HG03460 (cell line): ENCODE results near the gene KIF26B.

Experiments
- ATAC-seq: cut with Tn5 transposase; IDR thresholded peaks from one replicate; pipeline ENCODE4 v1.9.1; 2021; ENCODE audit not compliant: unreplicated experiment

The KIF26B gene

DNA sequence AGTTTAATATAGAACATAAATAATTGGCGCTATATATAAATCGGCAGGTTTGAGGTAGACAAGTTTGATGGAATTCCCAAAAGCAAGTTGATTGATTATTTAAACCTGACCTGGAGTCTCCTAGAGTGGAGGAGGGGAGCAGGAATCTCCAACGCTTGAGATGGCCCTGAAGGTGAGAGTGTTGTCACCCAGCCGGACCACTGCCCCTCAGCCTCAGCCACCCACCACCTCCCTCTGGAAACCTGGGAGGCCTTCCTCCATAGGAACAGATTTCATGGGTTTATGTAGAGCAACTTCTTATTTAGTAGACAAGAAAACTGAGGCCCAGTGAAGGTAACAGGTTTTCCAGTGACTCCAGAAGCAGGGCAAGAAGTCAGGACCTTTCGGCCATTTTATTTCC lies 389.5 kb downstream of the KIF26B start:
- ATAC-seq: no peak

- no peak for ATAC-seq
Measured at GRCh38 chr1:245546875-245547274, 392.1 kb downstream of the KIF26B start.

DNA sequence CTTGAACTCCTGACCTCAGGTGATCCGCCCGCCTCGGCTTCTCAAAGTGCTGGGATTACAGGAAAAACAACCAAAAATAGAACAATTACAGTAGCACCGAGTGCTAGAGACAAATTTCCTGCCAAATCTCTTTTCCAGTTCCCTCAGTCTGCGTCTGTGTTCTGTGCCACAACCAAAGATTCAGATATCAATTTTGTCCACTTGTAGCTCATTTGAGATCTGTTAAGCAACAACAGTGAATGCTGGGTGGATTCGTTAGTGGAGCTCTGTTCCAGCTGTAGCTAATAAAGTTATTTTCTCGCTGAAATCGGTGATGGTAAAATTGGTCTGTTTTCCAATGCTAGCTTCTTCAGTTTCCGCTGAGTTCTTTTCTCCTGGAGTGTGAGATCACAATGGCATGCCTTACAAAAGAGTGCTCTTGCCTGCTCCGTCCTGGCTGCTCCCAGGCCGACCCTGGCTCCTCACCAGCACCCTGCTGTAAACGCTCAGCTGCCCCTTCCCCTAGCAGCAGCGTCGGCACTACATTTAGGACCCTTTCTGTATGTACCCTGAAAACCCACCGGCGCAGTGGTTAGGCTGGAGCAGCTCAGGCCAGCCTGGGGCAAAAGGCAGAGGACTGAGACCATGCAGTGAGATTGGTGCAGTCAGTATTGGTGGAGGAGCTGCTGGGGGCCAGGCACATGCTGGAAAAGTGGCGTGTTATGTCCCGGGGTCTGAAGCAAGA lies 395.4 kb downstream of the KIF26B start:
- no peak for ATAC-seq

DNA sequence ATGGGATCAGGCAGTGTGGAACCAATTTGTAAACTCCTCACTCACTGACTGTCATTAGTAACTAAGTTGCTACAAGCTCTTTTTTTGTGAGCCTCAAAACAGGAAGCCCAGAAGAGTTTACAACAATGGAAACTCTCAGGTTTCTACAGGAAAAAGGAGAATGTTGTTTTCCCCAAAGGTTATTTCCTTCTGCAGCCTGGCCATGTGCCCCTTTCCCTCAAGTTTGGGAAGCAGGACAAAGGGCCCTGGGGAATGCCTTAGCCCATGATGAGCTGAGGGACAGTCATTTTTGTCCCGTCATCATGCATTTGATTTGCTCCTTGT lies 395.9 kb downstream of the KIF26B start:
- ATAC-seq: no peak

DNA sequence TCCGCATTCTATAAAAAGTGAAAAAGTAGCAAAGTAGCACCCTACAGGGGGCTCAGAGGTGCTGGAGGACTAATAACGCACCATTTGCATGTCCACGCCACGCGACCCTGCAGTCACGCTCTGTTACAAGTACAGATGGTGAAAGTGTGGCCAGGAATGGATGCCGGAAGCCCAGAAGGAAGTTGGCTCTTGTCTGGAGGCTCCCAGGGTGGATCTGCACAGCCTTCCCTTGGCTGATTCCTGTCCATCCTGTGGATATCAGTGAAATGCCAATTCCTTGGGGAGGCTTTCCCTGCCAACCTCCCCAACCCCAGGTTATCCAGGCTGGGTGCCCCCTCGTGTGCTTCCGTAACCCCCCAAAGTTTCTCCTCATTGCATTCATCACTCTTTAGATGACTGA lies 396.8 kb downstream of the KIF26B start:
- ATAC-seq: no peak

DNA sequence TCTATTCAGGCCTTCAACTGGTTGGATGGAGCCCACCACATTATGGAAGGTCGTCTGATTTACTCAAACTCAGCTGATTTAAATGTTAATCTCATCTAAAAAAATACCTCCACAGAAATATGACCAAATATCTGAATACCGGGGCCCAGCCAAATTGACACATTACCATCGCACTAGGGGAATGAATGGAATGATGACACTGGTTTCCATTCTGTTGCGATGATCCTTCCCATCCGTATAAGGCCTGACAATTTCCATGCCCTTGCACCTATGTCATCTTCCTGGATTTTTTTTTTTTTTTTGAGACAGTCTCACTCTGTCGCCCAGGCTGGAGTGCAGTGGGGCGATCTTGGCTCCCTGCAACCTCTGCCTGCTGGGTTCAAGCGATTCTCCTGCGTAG lies 397.5 kb downstream of the KIF26B start:
- ATAC-seq: no peak

GRCh38 chr1:245556057-245556456 lies 401.3 kb downstream of the KIF26B start:
- ATAC-seq: no peak

- no peak for ATAC-seq
Measured at GRCh38 chr1:245558069-245558468, 403.3 kb downstream of the KIF26B start.

GRCh38 chr1:245560316-245560859 lies 405.6 kb downstream of the KIF26B start:
- no peak for ATAC-seq

DNA sequence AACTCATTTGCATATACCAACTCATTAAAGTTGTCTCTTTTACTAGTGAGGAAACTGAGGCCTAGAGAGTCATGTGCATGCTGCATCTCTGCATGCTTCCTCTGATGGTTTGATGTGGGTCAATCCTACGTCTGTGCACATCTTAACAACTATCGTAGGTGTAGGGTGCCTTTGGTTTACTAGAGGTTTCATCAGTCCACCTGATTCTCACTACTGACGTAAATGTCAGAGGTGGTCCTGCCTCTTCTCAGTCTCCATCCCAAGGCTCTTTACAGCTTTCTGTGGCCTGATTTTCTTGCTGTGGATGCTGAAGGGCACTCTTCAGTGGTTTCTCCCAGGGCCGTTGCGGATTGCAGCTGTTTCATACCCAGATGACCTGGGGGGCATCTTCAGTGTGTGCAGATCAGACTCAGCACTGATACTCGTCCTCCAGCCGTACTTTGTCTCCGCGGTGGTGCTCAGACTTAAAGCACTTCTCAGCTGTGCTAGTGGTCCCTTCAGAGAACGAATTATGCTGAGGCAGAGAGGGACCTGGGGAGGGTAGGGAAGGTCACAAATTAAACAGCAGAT lies 407.0 kb downstream of the KIF26B start:
- no peak for ATAC-seq

- ATAC-seq: no peak
Measured at GRCh38 chr1:245566134-245566533, 411.3 kb downstream of the KIF26B start.

DNA sequence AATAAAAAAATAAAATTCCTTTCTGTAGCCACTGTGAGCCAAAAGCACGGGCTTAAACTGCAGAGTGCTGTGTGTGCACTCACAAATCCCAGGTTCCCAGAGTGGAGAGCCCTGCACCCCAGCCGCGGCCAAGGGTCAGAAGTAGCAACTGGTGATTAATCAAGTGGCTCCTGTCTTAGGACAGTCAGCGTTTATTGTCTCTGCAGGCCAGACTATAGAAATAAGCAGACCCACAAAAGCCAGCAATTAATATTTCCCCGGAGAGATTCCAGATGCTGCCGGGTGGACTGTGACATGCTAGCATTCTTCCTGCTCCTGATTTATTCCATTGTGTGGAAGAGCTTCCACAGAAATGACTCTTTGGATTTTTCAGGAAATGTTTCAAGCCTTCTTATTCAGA lies 412.2 kb downstream of the KIF26B start:
- ATAC-seq: no peak

DNA sequence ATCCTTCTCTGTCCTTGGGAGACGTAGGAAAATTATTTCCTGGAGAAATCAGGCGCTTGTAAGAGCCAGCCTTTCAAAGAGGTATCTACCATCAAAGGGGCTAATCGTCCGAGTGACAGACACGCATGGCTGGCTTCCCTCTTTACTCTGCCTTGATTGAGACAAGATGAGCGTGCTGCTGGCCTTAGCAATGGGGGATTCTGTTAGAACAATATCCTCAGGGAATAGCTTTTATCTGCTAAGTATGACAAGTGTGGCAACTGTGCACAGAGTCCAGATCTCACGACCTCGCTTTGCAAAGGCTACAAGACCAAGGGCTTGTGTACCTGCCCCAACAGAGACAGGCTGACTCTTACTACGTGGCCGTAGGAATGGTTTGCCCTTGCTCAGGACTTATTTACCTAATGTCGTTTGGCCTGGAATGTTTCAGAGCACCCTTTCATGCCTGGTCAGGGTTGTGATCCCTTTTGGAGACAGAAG lies 417.1 kb downstream of the KIF26B start:
- ATAC-seq: no peak

- ATAC-seq: no peak
Measured at GRCh38 chr1:245572709-245573108, 417.9 kb downstream of the KIF26B start.

GRCh38 chr1:245575710-245576109 lies 420.9 kb downstream of the KIF26B start:
- no peak for ATAC-seq

GRCh38 chr1:245576323-245576722 lies 421.5 kb downstream of the KIF26B start:
- no peak for ATAC-seq

DNA sequence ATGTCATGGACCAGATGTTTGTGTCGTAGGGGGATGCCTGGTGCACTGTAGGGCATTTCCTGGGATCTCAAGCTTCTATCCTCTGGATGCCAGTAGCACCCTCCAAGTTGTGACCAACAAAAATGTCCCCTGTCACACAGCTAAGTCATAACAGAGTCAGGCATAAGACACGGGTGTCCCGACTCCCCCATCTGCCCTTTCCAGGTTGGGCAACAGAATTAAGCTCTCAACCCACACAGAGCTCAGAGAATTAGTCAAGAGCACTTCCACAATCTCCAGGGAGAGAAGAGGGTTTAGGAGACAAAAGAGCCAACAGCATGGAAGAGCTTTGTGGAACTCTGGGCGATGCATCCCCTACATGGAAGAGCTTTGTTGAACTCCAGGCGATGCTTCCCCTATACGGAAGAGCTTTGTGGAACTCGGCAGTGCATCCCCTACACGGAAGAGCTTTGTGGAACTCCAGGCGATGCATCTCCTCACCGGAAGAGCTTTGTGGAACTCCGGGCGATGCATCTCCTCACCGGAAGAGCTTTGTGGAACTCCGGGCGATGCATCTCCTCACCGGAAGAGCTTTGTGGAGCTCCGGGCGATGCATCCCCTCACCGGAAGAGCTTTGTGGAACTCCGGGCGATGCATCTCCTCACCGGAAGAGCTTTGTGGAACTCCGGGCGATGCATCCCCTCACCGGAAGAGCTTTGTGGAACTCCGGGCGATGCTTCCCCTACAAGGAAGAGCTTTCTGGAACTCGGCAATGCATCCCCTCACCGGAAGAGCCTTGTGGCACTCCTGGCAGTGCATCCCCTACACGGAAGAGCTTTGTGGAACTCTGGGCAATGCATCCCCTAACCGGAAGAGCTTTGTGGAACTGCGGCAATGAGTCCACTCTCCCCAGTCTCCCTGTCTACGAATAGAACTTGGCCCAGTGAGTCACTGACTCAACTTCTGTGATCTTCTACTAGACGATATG lies 422.7 kb downstream of the KIF26B start:
- no peak for ATAC-seq

- no peak for ATAC-seq
Measured at GRCh38 chr1:245578308-245578707, 423.5 kb downstream of the KIF26B start.

GRCh38 chr1:245578771-245579170 lies 424.0 kb downstream of the KIF26B start:
- no peak for ATAC-seq

DNA sequence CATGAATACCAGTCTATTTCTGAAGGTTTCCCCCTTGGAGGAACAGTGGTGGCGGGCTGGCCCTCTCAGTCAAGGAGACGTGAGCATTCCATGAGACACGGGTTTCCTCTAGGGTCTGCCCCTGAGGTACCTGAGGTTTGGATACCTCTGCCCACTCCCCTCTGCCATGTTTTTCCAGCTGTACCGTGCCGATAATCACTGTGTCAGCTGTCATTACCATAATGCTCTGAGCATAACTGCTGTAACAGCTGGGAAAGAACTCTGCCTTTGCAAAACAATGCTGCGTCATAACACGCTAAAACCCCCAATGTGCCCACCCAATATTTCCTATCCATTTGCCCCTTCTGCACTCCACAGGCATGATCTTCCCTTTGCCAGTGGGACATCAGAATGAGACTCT lies 425.1 kb downstream of the KIF26B start:
- ATAC-seq: no peak

GRCh38 chr1:245580651-245581050 lies 425.9 kb downstream of the KIF26B start:
- no peak for ATAC-seq

- ATAC-seq: no peak
Measured at GRCh38 chr1:245582026-245582425, 427.2 kb downstream of the KIF26B start.
